Activated naive CD4-positive, alpha-beta T cell treated with Interleukin-2 at 50 U/mL for 16 hours (primary cell): ENCODE results near the gene GRIA4.
"Not testable (repeated sequence)": the region's sequence is repeated elsewhere in the genome, so short reads cannot be mapped to it uniquely, and the experiment has no call there.

Experiments used
- DNase-seq: peaks from one replicate; pipeline ENCODE4 v3.0.0-alpha.2; 2020

The GRIA4 gene

DNA sequence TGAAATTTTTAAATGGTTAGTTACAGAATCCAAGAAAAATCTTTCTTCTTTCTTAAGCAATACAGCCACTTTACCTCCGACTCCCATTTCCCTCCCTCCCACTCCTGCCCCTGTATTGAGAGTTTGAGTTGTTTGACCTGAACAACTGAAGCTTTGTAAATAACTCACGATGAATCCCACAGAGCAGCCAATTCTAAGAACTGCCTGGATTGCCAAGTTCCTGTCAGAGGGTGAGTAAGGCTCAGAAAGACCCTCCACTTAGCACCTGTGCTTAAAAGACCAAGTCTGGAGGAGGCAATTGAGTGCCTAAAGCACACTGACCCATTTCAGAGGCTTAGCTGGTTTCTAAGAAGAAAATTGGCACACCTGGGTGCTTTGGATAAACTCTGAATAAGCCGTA is 253.7 kb downstream of the GRIA4 start:
- no peak for DNase-seq

DNA sequence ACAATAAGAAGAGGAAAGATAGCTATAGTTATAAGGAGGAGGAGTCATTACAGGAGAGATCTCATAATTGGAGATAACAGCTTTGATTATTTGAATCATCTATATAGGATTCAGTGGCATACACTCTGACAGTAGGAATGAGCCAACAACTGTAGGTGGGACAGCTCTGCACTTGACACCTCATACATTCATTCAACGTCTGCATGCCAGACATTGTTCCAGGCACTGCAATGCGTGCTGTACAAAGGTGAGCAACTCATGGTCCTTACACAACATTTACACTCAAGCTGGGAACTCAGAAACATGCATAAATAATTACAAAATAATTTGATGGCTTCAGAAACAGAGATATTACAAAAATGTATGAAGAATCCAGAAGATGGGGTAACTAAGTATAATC is 257.9 kb downstream of the GRIA4 start:
- DNase-seq: no peak

DNA sequence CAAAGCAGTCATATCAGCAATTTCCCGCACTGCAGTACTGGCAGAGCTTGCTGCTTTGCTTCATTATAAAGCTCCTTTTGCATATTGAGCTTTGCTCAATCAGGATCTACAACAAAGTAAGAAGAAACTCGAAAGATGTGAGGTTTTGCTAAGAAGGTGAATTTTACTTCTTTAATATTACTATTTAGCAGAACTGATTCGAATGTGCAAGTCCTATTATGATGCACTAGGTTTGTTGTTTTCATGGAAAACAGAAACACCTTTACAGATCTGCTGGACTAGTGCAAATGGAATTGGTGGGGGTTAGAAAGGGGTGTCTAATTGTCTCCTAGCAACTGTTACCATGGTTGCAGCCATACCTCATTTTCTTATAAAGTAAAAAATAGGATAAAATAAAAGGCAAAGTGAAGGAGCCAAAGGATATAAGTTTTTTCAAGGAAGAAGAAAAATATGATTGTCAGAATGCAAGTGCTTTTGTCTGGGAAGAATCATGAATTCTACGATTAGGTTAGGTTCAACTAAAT is 259.0 kb downstream of the GRIA4 start:
- no peak for DNase-seq

DNA sequence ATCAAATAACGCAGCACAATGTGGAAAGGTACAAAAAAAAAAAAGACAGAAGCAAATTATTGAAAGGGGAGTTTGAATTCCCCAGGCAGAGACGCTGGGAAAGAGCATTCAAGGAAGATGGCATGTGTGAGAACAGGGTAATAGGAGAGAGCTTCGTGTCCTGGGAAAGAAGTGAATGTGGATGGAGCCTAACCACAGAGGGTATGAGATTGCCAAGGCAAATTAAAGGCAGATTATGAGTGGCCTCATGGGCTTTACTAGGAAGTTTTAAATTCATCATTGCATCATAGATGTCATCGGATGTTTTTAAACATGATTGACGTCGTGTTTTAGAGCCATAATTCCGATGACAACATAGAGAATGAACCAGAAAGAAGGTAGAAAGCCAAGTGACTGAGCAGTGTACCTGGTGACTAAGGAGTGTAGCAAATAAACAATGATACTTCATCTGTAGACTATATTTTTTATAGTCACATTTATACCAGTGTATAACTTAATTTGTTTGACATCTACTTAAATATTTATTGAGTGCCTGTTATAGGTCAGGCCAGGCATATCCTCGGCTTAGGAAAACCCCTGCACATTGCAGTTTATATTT is 260.7 kb downstream of the GRIA4 start:
- DNase-seq: no peak

DNA sequence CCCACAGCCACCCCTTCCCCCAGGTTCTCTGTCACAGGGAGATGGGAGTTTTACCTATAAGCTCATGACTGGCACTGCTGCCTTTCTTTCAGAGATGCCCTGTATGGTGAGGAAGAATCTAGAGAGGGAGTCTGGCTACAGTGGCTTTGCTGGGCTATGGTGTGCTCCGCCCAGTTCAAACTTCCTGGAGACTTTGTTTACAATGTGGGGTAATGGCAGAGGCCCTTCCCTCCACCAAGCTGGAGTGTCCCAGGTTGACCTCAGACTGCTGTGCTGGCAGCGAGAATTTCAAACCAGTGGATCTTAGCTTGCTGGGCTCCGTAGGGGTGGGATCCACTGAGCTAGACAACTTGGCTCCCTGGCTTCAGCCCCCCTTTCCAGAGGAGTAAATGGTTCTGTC is 268.6 kb downstream of the GRIA4 start:
- no peak for DNase-seq

DNA sequence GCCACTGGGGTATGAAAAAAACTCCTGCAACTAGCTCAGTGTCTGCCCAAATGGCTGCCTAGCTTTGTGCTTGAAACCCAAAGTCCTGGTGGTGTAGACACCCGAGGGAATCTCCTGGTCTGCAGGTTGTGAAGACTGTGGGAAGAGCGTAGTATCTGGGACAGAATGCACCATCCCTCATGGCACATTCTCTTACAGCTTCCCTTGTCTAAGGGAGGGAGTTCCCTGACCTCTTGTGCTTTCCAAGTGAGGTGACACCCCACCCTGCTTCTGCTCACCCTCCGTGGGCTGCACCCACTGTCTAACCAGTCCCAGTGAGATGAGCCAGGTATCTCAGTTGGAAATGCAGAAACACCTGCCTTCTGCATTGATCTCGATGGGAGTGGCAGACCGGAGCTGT is 269.1 kb downstream of the GRIA4 start:
- not testable (repeated sequence) for DNase-seq

DNA sequence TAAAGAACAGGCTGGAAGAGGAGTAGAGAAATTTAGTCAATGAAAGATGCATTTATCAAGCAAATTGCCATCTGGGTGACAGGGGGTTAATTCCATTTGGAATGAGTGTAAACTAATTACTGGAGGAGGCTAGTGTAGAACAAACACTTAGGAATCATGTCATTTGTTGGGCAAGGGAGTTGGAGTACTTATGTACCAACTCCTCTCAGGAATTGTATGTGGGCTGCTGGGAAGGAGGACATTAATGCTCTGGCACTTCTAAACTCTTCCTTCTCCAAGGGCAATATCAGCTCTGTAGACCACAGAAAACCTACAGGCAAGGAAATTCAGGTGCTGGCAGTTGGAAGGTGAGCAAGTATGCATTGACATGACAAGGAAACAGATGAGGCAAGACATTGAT is 271.2 kb downstream of the GRIA4 start:
- DNase-seq: no peak

DNA sequence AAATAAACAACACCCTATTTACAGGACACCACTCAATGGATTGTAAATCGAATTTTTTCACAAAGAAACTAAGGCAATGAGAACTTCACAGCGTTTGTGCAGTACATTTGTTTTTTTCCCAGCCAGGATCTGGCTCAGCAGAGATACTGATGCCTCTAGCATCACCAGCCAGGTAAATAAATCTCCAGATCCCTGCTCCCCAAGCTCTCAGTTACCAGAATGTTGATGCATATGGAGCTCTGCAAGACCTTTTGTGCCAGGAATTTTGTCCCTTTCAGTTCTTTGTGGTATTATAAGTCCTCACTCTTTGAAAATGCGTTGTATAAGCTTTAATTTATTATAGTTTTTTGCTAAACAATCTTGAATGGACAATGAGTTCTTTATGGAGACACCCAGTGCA is 274.6 kb downstream of the GRIA4 start:
- DNase-seq: no peak

DNA sequence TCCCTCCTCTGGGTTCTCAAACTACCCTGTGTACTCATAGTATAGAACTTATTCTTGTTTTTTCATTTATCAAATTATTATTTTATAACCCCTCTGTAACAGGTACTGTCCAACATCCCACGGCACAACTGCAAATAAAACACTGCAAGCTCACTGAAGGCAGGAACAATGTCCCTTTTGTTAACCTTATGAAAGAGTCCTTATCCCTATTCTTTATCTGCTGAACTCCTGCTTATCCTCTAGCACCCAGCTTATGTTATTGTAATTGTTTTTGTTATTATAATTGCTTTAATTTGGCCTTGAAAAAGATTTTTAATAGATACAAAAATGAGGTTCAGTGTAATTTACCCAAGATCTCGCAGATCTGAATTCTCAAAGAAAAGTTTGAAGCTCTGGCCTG is 281.8 kb downstream of the GRIA4 start:
- DNase-seq: no peak

DNA sequence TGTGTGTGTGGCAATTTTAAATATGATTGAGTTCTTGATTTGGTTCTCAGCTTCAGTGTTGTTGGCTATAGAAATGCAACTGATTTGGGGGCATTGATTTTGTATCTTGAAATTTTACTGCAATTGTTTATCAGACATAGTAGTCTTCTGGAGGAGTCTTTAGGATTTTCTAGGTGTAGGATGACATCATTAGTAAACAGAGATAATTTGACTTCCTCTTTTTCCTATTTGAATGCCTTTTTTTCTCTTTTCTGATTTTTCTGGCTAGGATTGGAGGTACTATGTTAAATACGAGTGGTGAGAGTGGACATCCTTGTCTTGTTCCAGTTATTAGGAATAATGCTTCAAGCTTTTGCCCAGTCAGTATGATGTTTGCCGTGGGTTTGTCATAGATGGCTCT is 287.3 kb downstream of the GRIA4 start:
- DNase-seq: no peak

DNA sequence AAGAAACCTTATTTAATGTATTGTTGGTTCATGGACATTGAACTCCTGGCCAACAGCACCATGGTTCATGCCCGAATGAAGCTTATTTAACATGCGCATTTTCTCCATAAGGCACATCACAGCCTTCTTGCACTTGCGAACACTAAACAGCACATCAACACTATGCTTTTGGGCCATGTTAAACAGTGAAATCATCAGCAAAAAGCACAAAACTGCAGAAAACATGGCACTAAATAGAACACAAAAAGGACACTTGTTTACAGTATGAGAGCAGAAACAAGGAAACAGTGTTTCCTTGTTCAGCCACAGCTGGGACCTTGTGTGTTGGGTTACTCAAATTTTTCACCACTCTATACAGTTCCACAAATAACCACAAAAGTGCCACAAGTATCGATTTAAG is 289.9 kb downstream of the GRIA4 start:
- DNase-seq: no peak

DNA sequence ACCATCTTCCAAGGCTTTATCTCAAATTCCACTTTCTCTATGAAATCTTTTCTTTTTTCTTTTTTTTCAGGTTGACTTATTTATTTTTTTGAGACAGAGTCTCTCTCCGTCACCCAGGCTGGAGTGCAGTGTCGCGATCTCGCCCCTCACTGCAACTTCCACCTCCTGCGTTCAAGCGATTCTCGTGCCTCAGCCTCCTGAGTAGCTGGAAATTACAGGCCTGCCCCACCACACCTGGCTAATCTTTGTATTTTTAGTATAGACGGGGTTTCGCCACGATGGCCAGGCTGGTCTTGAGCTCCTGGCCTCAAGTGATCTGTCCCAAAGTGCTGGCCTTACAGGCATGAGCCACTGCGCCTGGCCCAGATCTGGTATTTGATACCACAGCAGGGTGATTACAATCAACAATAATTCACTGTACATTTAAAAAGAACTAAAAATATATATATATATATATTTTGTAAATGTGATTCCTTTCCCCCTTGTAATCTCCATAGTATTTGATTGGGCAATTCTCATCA is 290.7 kb downstream of the GRIA4 start:
- no peak for DNase-seq

DNA sequence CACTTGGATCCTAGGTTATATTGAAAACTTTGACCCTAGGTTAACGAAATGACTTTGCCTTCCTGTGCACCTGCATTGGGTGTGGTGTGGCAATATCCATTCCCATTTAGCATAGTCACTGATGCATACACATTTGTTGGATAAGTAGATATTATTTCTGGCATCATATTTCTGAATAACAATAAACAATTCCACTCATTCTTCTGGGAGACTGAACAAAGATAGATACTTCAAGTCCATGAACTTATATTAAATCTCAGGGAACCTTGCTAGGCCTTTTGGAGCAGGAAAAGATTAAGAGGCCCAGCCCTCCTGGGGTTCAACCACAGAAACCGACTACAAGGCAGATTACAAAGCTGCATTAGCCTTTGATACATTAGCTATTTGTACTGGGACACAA is 293.2 kb downstream of the GRIA4 start:
- DNase-seq: no peak

DNA sequence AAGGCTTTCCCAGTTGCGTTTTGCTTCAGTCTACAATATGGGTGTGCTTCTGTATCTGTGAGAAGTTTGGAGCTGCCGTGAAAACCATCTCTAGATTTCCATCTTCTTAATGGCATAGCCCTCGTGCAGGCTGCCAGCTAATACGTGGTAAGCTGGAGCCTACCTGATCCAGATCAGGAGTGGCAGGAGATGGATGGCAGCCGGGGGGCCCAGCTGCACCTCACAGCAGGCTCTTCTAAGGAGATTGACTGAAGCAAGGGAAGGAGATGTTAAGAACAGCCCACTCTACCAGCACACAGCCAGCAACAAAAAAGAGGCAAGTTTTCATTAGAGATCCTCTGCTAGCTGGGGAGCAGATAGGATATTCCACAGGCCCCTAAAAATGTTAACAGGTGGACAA is 296.6 kb downstream of the GRIA4 start:
- no peak for DNase-seq

DNA sequence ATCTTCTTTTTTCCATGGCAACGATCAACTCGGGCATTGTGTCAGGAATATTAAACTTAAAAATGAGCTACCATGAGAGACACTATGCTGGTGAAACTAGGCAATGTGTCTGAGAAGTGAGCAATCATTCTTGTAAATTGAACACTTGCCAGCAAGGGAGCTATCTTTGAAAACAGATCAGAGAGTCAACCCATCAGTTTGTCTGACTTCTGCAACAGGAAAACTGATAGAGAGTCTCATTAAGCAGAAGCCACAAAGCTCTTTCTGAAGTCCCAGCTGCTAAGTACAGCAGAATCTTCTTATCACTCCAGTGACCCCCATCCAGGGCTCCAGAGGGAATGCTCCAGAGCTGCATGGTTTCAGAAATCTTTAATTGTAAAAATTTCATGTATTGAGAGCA is 297.4 kb downstream of the GRIA4 start:
- DNase-seq: no peak

DNA sequence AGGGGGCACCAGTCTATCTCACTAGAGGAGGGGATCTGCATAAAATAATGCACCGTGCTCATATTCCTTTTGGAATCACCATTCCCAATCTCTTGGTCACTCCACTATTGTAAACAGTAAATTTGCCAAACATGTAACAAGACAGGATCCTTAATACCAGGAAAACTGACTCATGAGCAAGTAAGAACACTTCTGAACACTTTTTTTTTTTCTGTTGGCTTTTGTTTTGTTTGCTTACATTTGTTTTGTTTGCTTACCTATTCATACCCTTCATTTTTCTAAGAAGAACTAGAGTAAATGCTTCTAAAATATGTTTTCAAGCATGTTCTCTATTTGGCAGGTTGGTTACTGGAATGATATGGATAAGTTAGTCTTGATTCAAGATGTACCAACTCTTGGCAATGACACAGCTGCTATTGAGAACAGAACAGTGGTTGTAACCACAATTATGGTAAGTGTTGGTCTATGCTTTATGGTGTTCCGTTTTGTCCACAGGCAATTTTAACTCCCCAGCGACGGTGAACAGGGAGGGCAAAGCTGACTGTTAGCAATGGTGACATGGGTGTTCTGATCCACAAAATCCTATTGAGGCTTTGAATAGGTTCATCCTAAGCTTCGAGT is 300.3 kb downstream of the GRIA4 start:
- DNase-seq: no peak

DNA sequence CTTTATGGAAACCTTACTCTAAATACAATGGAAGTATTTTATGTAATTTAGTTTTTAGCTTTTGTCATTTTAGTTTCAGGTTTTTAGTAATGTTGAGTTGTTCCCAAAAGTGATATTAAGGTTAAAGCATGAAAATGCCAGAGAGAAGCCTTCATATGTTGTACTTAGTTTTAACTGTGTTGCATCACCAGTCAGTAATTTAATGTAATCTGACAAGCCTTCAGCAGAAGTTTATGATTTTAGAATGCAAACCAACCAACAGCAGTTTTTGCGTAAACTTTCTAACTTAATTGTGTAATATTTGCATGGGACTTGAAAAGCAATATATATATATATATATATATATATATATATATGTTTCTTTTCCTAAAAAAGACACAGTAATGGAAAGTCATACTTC is 301.6 kb downstream of the GRIA4 start:
- no peak for DNase-seq

DNA sequence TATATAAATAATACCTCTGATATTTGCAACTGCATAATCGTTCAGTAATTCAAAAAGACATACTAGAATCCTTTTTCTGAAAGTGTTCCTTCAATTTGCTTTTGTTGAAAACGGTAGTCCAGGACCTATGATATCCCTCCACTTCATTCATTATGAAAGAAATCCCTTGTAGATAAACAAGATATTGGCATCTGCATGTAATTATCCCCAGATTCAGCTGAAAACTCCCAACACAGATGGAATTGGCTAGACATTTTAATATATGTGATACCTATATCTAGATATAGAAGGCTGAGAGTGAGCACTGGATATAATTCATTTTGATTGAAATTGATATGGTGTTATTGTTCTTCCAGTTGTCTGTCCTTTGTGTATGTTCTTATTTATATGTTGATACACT is 302.8 kb downstream of the GRIA4 start:
- DNase-seq: no peak

DNA sequence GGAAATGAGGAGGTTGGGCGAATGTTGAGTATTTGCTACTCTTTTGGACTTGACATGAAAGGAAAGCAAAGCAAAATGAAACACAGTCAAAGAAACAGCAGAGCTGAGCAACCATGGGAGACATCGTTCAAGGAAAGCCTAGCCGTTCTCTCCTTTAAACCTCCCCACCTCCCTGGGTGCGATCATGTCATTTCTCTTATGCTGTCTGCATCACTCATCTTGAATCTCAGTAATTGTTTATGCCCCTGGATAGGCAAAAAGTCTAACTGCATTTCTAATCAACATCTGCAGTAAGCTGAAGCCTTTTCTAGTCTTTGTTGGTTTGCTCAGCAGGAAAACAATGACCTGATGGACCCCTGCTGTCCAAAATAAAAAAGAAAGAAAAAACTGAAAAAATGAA is 305.1 kb downstream of the GRIA4 start:
- DNase-seq: no peak

DNA sequence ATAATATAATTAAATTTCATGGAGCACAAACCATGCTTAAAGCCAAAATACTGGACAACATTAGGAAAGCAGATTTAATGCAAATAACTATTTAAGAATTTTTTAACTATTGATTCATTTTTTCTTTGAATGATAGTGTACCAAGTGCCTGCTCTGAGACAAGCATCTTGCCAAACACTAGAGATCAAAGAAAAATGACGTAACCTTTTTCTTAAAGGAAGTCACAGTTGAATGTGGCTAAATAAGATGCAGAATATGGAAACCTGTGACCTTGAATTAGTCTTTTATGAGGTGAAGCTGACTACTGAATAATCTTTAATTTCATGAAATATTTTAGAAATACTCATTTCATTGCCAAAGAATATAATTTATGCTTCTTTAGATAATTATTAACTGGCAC is 308.2 kb downstream of the GRIA4 start:
- DNase-seq: no peak

DNA sequence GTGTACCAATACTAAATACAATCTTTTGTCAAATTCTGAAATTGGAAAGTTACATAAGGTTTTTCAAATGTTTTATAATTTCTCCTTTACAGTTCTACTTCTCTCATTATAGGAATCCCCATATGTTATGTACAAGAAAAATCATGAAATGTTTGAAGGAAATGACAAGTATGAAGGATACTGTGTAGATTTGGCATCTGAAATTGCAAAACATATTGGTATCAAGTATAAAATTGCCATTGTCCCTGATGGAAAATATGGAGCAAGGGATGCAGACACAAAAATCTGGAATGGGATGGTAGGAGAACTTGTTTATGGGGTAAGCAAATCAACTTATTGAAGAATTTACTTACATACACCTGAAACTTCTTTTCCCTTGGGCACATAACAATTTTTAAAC is 308.7 kb downstream of the GRIA4 start:
- DNase-seq: no peak

DNA sequence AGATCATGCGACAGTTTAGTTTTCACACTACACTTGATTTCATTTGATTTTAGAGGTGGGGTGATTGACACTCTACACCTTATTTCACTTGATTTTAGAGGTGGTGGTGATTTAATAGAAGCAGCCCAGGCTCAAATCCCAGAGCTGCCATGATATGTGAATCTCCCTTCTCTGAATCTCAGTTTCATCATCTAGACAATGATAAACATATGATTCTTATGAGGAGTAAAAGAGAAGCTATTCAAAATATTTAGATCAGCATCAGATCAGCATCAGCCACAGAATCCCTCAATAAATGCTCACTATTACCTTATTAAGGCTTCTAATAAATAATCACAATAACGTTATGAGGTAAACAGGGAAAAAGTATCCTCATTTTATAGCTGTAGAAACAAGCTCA is 313.4 kb downstream of the GRIA4 start:
- no peak for DNase-seq

DNA sequence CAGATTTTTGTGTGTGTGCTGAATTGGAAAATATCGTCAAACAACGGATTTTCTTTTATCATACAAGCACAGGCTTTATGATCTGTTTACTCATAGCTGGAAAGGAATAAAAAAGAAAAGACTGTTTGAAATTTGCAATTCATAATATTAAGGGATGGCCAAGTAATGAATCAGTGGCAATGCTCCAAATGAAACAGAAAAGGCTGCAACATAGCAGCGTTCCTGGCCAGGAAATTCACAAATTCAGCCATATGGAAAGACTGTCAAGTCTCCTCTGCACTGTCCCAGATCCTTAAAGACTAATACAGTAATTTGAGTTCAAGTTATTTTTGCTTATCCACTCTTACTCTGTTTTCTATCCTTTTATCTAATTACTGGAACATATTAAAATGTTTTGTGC is 313.9 kb downstream of the GRIA4 start:
- DNase-seq: no peak

DNA sequence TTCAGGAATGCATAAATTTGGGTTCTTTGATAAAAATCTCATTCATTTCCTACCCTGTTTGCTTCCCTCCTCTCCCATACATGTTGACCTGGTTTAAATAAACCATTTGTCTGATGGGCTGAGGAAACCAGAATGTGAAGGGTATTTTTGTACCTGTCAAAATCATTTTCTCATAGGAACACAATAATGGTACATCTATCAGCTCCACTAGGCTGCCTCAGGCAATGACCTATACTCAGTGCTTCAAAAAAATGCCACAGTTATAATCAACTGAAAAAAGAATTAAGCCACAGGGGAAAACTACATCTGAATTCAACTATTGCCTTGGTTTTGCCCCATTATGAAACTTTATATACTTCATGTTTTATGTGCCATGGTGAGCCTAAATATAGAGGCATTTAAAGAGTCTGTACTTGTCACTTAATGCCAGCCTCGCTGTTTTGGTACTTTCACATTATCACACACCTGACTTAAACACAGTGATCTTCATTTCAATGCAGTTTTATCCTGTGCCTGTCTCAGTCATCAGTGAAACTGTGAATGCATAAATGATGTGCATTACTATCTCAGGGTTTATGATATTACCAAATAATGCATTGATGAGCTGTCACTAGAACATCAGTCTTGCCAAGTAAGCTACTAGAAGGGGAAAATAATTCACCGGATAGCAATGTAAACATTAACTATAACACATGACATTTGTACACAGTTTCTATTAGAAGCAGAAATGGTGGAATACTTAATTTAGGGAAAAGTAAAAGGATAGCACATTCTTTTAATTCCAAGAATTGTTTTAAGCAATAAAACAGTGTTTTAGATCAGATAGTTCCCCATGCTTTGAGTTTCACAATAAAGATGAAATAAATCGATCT is 319.4 kb downstream of the GRIA4 start:
- no peak for DNase-seq
